DND-41 (cell line): ENCODE results near the gene EPHB6.

Experiments
- CTCF ChIP-seq: IDR thresholded peaks from 2 replicates; pipeline ENCODE4 v1.5.1; 2012; ENCODE audit warnings: borderline replicate concordance, low read length, moderate library complexity, mild to moderate bottlenecking; ENCODE audit not compliant: poor library complexity, severe bottlenecking; ENCODE audit errors: extremely low read depth
- EZH2 ChIP-seq: IDR thresholded peaks from 3 replicates; pipeline ENCODE4 v1.6.1; 2012; ENCODE audit warnings: borderline replicate concordance, low read depth, mild to moderate bottlenecking, moderate library complexity, low read length, inconsistent platforms; ENCODE audit not compliant: severe bottlenecking

DNA sequence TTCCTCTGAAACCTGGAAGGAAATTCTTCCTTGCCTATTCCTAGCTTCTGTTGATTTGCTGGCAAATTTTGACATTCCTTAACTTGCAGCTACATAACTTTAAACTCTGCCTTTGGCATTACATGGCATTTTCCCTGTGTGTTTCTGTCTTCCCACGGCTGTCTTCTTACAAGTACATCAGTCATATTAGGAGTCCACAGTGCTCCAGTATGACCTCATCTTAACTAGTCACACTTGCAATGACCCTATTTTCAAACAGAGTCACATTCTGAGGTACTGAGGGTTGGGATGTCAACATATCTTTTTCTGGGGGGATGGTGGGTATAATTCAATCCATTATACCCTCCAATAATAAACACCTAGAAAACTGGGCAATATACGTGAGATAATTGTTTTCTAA lies 37.4 kb upstream of the EPHB6 start:
- no peak for TF ChIP-seq CTCF
- no peak for TF ChIP-seq EZH2
